HEK293T (cell line): ENCODE data around the gene ANKS4B.

Source experiments
- CTCF ChIA-PET: fragments of 350-600 bp; formaldehyde crosslinking; extraction: SDS; loops from one replicate; lab custom pipeline; 2021; ENCODE audit warnings: antibody characterized with exemption, inconsistent platforms; lab: Yijun Ruan, JAX
- POLR2A ChIA-PET: fragments of 350-600 bp; formaldehyde crosslinking; extraction: SDS; loops from one replicate; lab custom pipeline; 2020; ENCODE audit warnings: antibody characterized with exemption, inconsistent platforms; lab: Yijun Ruan, JAX
- DNase-seq: peaks from one replicate; pipeline ENCODE4 v3.0.0; 2012; ENCODE audit warnings: mixed read lengths; ENCODE audit errors: extremely low spot score
- ARNT ChIP-seq: fragments of 450-650 bp; IDR thresholded peaks from 2 replicates; pipeline ENCODE4 v1.6.1; 2017; ENCODE audit warnings: mild to moderate bottlenecking
- BHLHE40 ChIP-seq: fragments of 450-650 bp; IDR thresholded peaks from 2 replicates; pipeline ENCODE4 v1.6.1; 2016; ENCODE audit warnings: mild to moderate bottlenecking, moderate library complexity, borderline replicate concordance
- CTBP1 ChIP-seq: fragments of 450-650 bp; IDR thresholded peaks from 2 replicates; pipeline ENCODE4 v1.6.1; 2016; ENCODE audit warnings: borderline replicate concordance
- ELF4 ChIP-seq: fragments of 450-650 bp; IDR thresholded peaks from 2 replicates; pipeline ENCODE4 v1.6.1; 2017; ENCODE audit warnings: antibody characterized with exemption
- FOXA1 ChIP-seq: fragments of 450-650 bp; IDR thresholded peaks from 2 replicates; pipeline ENCODE4 v1.6.1; 2016; ENCODE audit warnings: mild to moderate bottlenecking
- FOXK2 ChIP-seq: fragments of 450-650 bp; IDR thresholded peaks from 2 replicates; pipeline ENCODE4 v1.6.1; 2016; ENCODE audit warnings: mild to moderate bottlenecking
- FOXM1 ChIP-seq: fragments of 450-650 bp; IDR thresholded peaks from 2 replicates; pipeline ENCODE4 v1.6.1; 2017; ENCODE audit warnings: mild to moderate bottlenecking, borderline replicate concordance
- HDGF ChIP-seq: fragments of 450-650 bp; IDR thresholded peaks from 2 replicates; pipeline ENCODE4 v1.6.1; 2017; ENCODE audit warnings: antibody characterized with exemption, borderline replicate concordance
- L3MBTL2 ChIP-seq: fragments of 450-650 bp; conservative IDR thresholded peaks from 2 replicates; pipeline ENCODE4 v1.6.1; 2016; ENCODE audit warnings: mild to moderate bottlenecking
- LEF1 ChIP-seq: fragments of 450-650 bp; IDR thresholded peaks from 2 replicates; pipeline ENCODE4 v1.6.1; 2017; ENCODE audit warnings: mild to moderate bottlenecking, borderline replicate concordance
- NFRKB ChIP-seq: fragments of 450-650 bp; IDR thresholded peaks from 2 replicates; pipeline ENCODE4 v1.6.1; 2016; ENCODE audit warnings: mild to moderate bottlenecking, moderate library complexity
- PKNOX1 ChIP-seq: fragments of 450-650 bp; IDR thresholded peaks from 2 replicates; pipeline ENCODE4 v1.6.1; 2016
- SP1 ChIP-seq: fragments of 450-650 bp; IDR thresholded peaks from 2 replicates; pipeline ENCODE4 v1.6.1; 2017
- SUZ12 ChIP-seq: fragments of 450-650 bp; IDR thresholded peaks from 2 replicates; pipeline ENCODE4 v1.6.1; 2016; ENCODE audit warnings: mild to moderate bottlenecking
- TARDBP ChIP-seq: fragments of 450-650 bp; IDR thresholded peaks from 2 replicates; pipeline ENCODE4 v1.6.1; 2016
- ZNF384 ChIP-seq: fragments of 450-650 bp; IDR thresholded peaks from 2 replicates; pipeline ENCODE4 v1.6.1; 2016

Gene ANKS4B

GRCh38 chr16:21197621-21198020 lies 35.9 kb upstream of the ANKS4B start:
- DNase-seq = no peak
- ChIA-PET POLR2A (interaction anchor here (1.2 kb wide), 1 partner anchor 40 kb away, joined by 3 read pairs; no protein-coding TSS in a partner anchor), CTCF (no interaction called here)
- no peak for TF ChIP-seq HDGF
- no peak for TF ChIP-seq FOXA1
- no peak for TF ChIP-seq PKNOX1
- TF ChIP-seq ZNF384 = no peak
- TF ChIP-seq TARDBP = no peak
- no peak for TF ChIP-seq FOXK2
- no peak for TF ChIP-seq FOXM1
- no peak for TF ChIP-seq BHLHE40
- TF ChIP-seq SUZ12 = no peak
- TF ChIP-seq ARNT = no peak
- TF ChIP-seq CTBP1 = no peak
- TF ChIP-seq NFRKB = no peak
- TF ChIP-seq SP1 = no peak
- no peak for TF ChIP-seq L3MBTL2
- no peak for TF ChIP-seq ELF4
- TF ChIP-seq LEF1 = no peak

GRCh38 chr16:21199607-21200218 lies 33.8 kb upstream of the ANKS4B start:
- CTCF ChIA-PET = no interaction called here
- DNase-seq = no peak
- TF ChIP-seq ARNT = no peak
- no peak for TF ChIP-seq PKNOX1
- no peak for TF ChIP-seq SP1
- no peak for TF ChIP-seq ELF4
- no peak for TF ChIP-seq NFRKB
- TF ChIP-seq FOXA1 = no peak
- POLR2A ChIA-PET = no interaction called here

GRCh38 chr16:21203155-21203797 lies 30.2 kb upstream of the ANKS4B start:
- DNase-seq = no peak
- ChIA-PET CTCF (no interaction called here), POLR2A (no interaction called here)
- TF ChIP-seq SUZ12 = no peak
- no peak for TF ChIP-seq ZNF384
- TF ChIP-seq FOXK2 = no peak
- no peak for TF ChIP-seq NFRKB
- TF ChIP-seq HDGF = no peak
- no peak for TF ChIP-seq CTBP1
- no peak for TF ChIP-seq TARDBP

- no peak for DNase-seq
- TF ChIP-seq SUZ12 (no peak), ZNF384 (no peak), BHLHE40 (no peak), TARDBP (no peak), PKNOX1 (no peak), FOXM1 (no peak), ARNT (no peak), FOXA1 (no peak), CTBP1 (no peak), FOXK2 (no peak), LEF1 (no peak), SP1 (no peak), L3MBTL2 (no peak), ELF4 (no peak), HDGF (no peak), NFRKB (no peak)
- CTCF ChIA-PET = no interaction called here
- POLR2A ChIA-PET = no interaction called here
These were observed 28.2 kb upstream of the ANKS4B start for GRCh38 chr16:21205303-21205702.

- TF ChIP-seq SUZ12 (no peak), ZNF384 (no peak), L3MBTL2 (no peak), ELF4 (no peak), PKNOX1 (no peak), BHLHE40 (no peak), FOXK2 (no peak), CTBP1 (no peak), FOXA1 (no peak), NFRKB (no peak), HDGF (no peak), SP1 (no peak), LEF1 (no peak), ARNT (no peak), TARDBP (no peak), FOXM1 (no peak)
- DNase-seq = no peak
- POLR2A ChIA-PET = no interaction called here
- CTCF ChIA-PET = no interaction called here
These were observed 26.9 kb upstream of the ANKS4B start for GRCh38 chr16:21206550-21206949.
